HG02870 (cell line): ENCODE results near the gene MCAT.
A peak's percentile ranks its signal among the peaks of the same experiment; 100 is the strongest.

ENCODE experiments used
- ATAC-seq: cut with Tn5 transposase; IDR thresholded peaks from one replicate; pipeline ENCODE4 v1.9.1; 2021; ENCODE audit warnings: mild to moderate bottlenecking, moderate library complexity; ENCODE audit not compliant: unreplicated experiment

Gene MCAT

GRCh38 chr22:43094551-43094950 is 48.6 kb downstream of the MCAT start:
- no peak for ATAC-seq

GRCh38 chr22:43094085-43094484 is 49.1 kb downstream of the MCAT start:
- no peak for ATAC-seq

- no peak for ATAC-seq
Measured at GRCh38 chr22:43092085-43092484, 51.1 kb downstream of the MCAT start.

GRCh38 chr22:43090130-43090789 is 52.9 kb downstream of the MCAT start:
- ATAC-seq = no peak

- ATAC-seq = peak; percentile 77
Measured at GRCh38 chr22:43088984-43089717, 54.0 kb downstream of the MCAT start, which contains the start of gene TTLL1. TTLL1 (minus strand) TSS chr22:43089391; CDS start chr22:43075586, 13,805 bp downstream.

- no peak for ATAC-seq
Measured at GRCh38 chr22:43088627-43088983, 54.6 kb downstream of the MCAT start.

GRCh38 chr22:43085658-43086606 is 57.3 kb downstream of the MCAT start:
- no peak for ATAC-seq
